ENCODE measurements around the gene CLEC4G.

GRCh38 chr19:7697721-7698287, 34.1 kb downstream of the CLEC4G start:
- TF ChIP-seq EGR1 (IDR thresholded peaks at IDR 0.05): no peak
- TF ChIP-seq ZBTB7A (IDR thresholded peaks at IDR 0.05; ENCODE audit: low read depth): no peak
- TF ChIP-seq, protein P1, sequence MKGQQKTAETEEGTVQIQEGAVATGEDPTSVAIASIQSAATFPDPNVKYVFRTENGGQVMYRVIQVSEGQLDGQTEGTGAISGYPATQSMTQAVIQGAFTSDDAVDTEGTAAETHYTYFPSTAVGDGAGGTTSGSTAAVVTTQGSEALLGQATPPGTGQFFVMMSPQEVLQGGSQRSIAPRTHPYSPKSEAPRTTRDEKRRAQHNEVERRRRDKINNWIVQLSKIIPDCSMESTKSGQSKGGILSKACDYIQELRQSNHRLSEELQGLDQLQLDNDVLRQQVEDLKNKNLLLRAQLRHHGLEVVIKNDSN (IDR thresholded peaks at IDR 0.05): no peak
- TF ChIP-seq YY1 (IDR thresholded peaks at IDR 0.05; ENCODE audit: low read depth): no peak
- no peak for TF ChIP-seq MAX (IDR thresholded peaks at IDR 0.05)
- TF ChIP-seq TEAD4 (IDR thresholded peaks at IDR 0.05): no peak
- TF ChIP-seq TAF1 (IDR thresholded peaks at IDR 0.05; ENCODE audit: low read depth): no peak
- TF ChIP-seq NFIC (IDR thresholded peaks at IDR 0.05): no peak
- no peak for TF ChIP-seq CREB1 (IDR thresholded peaks at IDR 0.05; ENCODE audit: low read depth)
- TF ChIP-seq EP300 (IDR thresholded peaks at IDR 0.05; ENCODE audit: borderline replicate concordance): no peak
- no peak for TF ChIP-seq RAD21 (IDR thresholded peaks at IDR 0.05; ENCODE audit: low read depth)
- TF ChIP-seq, protein P2, sequence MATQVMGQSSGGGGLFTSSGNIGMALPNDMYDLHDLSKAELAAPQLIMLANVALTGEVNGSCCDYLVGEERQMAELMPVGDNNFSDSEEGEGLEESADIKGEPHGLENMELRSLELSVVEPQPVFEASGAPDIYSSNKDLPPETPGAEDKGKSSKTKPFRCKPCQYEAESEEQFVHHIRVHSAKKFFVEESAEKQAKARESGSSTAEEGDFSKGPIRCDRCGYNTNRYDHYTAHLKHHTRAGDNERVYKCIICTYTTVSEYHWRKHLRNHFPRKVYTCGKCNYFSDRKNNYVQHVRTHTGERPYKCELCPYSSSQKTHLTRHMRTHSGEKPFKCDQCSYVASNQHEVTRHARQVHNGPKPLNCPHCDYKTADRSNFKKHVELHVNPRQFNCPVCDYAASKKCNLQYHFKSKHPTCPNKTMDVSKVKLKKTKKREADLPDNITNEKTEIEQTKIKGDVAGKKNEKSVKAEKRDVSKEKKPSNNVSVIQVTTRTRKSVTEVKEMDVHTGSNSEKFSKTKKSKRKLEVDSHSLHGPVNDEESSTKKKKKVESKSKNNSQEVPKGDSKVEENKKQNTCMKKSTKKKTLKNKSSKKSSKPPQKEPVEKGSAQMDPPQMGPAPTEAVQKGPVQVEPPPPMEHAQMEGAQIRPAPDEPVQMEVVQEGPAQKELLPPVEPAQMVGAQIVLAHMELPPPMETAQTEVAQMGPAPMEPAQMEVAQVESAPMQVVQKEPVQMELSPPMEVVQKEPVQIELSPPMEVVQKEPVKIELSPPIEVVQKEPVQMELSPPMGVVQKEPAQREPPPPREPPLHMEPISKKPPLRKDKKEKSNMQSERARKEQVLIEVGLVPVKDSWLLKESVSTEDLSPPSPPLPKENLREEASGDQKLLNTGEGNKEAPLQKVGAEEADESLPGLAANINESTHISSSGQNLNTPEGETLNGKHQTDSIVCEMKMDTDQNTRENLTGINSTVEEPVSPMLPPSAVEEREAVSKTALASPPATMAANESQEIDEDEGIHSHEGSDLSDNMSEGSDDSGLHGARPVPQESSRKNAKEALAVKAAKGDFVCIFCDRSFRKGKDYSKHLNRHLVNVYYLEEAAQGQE (IDR thresholded peaks at IDR 0.05; ENCODE audit: low read depth): no peak
- TF ChIP-seq TCF12 (IDR thresholded peaks at IDR 0.05; ENCODE audit: low read depth): no peak
- TF ChIP-seq CEBPB (IDR thresholded peaks at IDR 0.05): no peak

All from Ishikawa (cell line).